HG02588 (cell line): Measurements from ENCODE around the gene MLXIPL.
A peak's percentile ranks its signal among the peaks of the same experiment; 100 is the strongest.
"Not testable (repeated sequence)": the region's sequence is repeated elsewhere in the genome, so short reads cannot be mapped to it uniquely, and the experiment has no call there.

Experiments used
- ATAC-seq: cut with Tn5 transposase; IDR thresholded peaks from one replicate; pipeline ENCODE4 v1.9.1; 2021; ENCODE audit warnings: mild to moderate bottlenecking, moderate library complexity; ENCODE audit not compliant: unreplicated experiment

Gene MLXIPL

DNA sequence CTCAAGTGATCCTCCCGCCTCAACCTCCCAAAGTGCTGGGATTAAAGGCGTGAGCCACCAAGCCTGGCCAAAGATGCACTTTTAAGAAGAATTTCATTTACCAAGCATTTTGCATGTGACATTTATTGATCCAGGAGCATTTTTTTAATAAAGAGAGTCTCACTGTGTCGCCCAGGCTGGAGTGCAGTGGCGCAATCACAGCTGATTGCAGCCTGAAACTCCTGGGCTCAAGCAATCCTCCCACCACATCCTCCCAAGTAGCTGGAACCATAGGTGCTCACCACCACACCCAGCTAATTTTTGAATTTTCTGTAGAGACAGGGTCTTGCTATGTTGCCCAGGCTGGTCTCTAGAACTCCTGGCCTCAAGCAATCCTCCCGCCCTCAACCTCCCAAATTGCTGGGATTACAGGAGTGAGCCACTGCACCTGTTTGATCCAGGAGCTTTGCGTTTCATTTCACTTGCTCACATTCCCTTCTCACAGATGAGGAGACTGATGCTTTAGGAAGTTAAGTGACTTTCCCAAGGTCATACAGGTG is 41.6 kb downstream of the MLXIPL start:
- no peak for ATAC-seq

DNA sequence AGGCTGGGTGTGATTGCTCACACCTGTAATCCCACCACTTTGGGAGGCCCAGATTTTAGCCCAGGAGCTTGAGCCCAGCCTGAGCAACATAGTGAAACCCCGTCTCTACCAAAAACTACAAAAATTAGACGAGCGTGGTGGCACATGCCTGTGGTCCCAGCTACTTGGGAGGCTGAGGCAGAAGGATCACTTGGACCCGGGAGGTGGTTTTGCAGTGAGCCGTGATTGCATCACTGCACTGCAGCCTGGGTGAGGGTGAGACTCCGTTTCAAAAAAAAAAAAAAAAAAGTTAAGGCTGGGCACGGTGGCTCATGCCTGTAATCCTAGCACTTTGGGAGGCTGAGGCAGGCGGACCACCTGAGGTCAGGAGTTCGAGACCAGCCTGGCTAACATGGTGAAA is 43.3 kb downstream of the MLXIPL start:
- not testable (repeated sequence) for ATAC-seq

DNA sequence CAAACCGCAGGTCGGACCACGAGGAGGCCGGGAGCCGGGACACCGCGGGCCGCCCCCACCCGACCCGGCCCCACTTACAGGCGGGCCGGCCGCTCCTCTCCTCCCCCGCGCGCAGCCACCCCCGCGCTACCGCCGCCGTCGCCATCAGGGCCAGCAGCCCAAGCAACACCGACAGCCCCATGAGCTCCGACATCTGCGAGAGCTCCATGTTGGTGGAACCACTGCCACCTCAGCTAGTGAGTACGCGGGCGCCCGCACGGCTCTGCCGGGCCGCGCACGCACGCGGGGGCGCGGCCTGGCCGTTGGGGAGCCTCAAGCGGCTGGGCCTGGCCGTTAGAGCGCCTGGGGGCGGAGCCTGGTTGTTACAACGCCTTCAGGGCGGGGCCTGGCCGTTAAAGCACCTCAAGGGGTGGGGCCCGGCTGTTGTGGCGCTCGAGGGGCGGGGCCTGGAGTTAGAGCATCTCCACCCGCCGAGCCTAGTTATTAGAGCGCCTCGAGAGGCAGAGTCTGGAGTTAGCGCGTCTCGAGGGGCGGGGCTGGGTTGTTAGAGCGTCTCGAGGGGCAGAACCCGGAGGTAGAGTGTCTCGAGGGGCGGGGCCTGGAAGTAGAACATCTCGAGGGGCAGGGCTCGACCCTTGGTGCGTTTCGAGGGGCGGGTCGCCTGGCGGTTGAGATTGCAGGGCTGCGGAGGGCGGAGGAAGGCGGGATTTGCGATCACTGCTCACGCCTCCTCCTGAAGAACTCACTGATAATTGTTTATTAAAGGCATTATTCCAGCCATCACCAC is 45.8 kb downstream of the MLXIPL start, which contains the start of gene TBL2:
Gene TBL2 (minus strand): TSS at position 238 of the 787 bp plus-strand sequence. CDS start 30 bp downstream, at position 208.
- peak; percentile 81 for ATAC-seq

DNA sequence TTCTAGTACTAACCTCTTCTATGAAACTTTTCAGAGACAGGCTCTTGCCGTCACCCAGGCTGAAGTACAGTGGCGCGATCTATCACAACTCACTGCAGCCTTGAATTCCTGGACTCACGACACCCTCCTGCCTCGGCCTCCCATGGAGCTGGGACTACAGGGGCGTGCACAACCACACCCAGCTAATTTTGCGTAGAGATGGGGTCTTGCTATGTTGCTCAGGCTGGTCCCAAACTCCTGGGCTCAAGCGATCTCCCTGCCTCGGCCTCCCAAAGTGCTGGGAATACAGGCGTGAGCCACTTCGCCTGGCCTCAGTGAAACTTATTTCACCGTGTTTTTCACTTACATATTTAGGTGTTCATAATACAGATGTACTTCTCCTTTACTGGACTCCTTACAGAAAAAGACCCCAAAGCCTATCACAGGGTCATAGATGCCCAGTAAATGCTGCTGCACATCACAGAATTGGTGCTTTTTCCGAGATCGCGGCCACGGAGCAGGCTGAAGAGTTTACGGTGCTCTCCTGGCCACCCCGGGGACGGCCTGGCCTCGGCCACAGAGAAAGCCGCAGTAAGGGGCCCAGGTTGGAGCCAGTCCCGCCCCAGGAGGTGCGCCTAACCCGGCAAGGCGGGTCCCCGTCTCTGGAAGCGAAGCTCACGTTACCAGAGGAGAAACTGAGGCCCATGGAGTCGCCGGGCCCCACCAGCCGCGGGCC is 46.5 kb downstream of the MLXIPL start:
- peak; percentile 12 for ATAC-seq

DNA sequence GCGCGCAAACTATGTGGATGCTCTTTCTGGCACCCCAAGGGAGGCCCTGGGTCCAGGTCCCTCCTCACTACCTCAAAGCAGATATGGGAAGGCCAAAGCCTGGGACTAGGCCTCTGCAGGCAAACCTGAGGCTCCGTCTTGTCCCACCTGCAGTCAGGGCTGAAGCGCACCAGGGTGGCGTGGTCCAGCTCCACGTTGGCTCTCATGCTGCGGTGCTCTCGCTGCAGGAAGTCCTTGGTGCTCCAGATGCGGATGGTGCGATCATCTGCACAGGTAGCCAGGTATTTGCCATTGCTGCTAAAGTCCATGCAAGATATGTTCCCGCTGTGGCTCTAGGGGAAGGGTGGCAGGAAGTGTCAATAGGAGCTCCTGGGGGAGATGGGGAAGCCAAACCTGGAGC is 50.5 kb downstream of the MLXIPL start:
- ATAC-seq = no peak

DNA sequence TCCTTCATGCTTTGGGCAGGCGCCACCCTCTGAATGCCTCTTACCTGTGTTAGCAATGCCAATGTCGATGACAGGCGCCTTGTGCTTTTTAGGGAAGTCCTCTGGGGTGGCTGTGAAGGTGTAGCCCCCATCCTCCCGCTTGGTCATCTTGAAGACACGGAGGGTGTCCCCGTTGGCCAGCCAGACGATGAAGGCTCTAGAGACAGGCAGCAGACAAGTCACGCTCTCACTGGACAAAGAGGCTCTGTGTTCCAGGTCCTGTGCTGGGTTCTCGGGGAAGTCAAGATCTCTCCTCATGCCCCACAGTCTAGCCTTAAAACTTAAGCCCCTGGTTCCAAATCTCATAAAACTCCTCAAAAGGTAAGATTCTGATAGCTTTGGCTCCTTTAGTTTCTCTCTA is 51.0 kb downstream of the MLXIPL start:
- no peak for ATAC-seq

DNA sequence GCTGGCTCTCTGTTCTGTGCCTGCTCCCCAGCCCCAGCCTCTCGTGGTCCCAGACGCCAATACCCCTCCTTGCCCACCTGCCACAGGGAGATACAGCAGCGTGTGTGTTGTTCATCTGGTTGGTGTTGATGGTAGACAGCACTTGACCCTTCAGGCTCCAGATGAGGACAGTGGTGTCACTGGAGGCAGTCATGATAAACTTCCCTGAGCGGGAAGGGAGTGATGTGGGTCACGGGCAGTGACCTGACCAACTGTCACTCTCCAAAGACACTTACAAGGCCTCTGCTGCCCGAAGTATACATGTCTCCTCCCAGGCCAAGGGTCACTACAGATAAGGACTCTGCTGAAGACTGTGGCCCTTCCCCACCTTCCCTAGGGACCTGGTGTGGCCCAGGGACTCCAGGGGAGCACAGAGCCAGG is 51.5 kb downstream of the MLXIPL start:
- no peak for ATAC-seq

DNA sequence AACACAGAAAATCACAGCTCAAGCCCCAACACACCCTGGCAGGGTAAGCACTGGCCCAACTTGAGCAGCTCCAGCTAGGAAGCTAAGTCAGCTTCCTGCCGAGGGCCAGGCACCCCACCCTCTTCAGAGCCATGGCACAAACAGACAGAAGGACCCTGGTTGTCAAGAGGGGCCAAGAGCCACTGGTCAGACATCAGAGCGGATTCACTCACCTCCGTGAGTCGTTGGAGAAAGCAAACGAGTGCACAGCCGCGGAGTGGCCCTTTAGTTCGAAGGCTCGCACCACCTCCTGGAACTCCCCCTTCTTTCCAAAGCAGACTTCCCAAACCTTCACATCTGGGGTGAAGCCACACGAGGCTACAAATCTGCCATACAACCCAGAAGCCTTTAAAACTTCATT is 53.3 kb downstream of the MLXIPL start:
- ATAC-seq = no peak

DNA sequence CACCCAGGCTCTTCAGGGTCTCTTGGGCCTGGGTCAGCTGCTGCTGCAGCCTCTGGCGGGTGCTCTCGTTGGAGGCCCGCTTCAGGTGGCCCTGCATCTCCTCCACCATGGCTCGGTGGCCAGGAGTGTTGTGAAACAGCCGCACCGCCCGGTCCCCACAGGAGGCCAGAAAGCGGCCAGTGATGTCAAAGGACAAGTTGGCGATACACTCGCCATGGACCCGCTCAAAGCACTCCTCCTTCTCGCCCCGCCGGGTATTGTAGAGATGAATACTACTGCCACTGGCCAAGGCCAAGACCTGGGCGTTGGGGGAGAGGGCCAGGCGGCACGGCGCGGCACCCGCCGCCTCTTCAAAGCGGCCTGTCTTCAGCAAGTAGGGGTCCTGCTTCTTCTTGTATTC is 53.8 kb downstream of the MLXIPL start:
- ATAC-seq = no peak

DNA sequence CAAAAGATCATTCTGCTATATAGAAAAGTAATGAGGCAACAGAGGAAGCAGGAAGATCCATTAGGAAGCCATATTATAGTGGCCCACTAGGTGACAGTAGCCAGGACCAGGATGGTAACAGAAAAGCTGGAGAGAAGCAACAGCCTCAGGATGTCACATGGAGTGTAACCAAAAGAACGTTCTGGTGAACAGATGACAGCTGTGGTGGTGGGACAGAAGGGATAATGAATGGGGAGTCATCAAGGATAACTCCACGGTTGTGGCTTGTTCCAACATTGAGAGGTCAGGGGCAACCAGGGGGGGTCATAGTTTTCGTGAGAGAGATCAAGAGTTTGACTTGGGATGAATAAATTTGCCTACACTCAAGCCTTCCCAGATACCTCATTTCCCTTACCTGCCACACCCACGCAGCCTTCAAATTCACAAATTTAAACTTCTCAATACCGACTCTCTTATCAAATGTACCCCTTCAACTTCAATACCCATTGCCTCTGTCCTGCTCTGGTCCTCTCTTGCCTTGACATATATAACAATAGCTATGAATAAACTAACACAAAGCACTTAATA is 55.2 kb downstream of the MLXIPL start:
- ATAC-seq = no peak

DNA sequence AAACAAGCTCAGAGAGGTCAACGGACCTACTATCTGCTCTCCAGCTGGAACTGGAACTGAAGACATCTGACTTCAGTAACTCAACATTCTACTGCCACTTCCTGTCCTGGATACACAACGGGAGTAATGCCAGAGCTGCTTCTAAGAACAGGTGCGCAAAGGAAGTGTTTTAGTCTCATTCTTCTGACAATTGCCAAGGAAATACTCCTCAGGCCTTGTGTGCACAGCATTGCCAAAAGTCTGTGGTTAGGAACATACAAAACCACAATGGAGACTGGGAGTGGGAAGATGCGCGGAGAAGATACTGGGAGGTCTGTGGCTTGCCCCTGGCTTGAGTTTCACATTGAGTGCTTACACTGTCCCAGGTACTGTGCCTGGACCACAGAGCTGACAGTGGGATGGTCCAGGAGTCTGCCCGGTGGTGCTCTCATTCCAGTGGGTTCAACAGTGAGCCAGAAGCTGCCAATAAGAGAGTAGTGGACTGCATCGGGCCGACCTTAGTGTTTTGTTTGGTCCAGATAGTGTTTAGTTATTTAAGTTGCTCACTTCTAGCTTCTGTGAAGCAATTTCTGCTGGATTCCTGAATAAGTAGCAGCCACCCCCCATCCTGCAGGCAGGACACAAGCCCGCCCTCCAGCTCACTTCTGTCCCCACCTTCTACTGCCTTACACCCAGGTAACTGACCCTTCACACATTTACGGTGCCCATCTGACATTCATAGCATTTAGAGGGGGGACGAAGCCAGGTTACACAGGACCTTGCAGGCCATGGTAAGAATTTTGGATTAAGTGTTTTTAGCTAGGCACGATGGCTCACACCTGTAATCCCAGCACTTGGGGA is 56.3 kb downstream of the MLXIPL start:
- ATAC-seq = no peak

DNA sequence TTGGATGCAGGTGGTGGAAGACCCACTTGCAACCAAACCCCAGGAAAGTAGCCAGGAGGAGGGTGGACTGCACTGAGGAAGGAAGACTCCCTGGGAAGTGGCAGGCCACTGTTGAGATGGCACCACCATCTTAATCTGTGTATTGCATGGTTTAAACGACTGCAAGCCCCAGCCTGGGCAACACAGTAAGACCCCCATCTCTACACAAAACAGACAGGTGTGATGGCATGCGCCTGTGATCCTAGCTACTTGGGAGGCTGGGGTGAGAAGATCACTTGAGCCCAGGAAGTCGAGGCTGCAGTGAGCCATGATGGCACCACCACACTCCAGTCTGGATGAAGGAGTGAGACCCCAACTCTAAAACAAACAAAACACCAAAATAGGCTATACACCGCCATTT is 57.2 kb downstream of the MLXIPL start:
- ATAC-seq = no peak

DNA sequence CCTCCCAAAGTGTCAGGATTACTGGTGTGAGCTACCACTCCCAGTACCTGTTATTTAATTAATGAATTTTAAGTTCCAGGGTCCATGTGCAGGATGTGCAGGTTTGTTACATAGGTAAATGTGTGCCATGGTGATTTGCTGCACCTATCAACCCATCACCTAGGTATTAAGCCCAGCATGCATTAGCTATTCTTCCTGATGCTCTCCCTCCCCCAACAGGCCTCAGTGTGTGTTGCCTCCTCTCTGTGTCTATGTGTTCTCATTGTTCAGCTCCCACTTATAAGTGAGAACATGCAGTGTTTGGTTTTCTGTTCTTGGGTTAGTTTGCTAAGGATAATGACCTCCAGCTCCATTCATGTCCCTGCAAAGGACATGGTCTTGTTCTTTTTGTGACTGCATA is 57.9 kb downstream of the MLXIPL start:
- not testable (repeated sequence) for ATAC-seq

DNA sequence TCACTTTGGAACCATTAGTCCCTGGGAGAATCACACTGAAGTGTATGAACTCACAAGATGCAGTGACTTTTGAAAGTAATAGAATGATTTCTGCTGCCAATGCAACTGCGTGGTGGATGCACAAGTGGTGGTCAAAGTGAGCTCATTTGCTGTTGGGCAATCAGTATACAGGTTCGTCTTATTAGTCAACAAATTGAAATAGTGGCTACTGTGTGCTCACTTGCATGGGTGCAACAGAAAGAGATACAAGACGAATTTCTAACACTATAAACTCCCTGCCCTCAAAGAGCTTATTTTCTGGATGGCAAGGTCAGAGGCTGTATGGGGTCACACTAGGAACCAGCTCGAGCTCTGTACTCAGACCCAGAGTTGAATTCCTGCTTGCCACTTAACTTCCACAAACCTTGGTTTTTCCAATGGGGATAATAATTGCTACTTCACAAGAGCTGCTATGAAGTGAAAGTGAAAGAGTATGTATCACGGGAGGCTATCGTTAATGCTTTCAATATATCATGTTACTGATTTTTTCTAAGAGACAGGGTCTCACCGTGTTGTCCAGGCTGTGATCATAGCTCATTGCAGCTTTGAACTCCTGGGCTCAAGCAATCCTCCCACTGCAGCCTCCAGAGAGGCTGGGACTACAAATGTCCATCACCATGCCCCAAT is 58.5 kb downstream of the MLXIPL start:
- no peak for ATAC-seq

DNA sequence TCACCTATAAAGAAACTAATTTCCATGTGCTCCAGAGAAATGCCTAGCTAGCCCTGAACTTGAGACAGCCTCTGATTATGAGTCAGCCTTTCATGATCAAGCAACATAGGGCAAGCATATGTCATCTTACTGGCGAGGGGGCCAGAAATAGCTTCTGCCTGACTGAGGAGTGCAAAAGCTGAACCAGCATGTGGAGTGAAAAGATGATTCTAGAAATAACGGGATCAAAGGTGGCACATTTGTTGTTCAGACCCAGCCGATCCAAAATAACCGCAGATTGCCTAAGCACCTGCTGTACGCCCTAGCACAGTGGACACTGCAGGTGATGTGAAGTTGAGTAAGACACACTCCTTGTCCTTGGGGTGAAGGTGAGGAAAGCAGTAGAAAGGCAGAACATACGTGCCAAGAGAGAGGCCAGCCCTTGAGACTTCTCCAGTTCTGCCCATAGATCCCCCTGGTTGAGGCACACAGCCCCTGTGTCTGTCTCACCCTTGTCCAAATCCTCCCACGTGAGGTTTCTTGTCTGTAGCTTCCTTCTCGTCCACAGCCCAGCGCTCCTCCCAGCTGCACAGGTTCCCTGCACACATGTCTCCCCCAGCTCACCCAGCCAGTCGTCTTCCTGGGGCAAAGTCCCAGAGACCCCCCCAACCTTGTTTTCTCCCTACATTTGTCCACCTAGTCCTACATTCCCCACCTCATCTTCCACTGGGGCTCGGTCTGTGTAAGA is 64.0 kb downstream of the MLXIPL start:
- no peak for ATAC-seq

DNA sequence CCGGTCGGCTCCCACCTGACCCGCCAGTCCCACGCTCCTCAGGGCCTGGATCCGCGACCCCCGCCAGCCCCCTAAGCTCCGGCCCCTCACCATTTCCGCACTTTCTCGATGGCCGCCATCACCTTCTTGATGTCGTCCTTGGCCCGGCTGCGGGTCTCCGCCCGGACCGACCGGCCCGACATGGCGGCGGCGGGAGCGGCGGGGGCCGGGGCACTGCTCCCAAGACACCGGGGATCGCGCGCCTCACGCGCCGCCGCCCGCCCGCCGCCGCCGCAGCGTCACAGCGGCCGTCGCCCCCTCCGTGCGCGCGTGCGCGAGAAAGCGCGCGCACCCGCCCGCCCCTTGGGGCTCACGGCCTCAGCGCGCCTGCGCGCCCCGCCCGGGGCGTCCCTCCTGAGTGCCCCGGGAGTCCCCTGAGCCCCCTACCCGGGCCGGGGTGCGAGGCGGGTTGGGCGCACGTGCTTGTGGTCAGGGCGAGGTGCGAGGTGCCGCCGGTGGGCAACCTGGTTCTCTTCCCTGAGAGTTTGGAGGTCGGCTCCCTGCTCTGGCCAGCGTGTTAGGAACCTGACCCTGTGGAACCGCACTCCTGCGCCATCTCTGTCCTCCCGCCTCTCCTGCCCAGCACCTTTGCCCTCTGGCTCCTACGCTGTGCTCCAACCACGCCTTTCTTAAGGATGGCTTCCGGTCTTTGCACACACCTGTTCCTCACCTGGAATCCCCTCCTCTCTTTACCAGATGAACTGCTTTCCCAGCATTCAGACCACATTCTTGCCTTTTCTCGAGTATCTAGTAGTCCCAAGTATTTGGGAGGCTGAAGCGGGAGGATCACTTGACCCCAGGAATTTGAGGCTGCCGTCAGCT is 66.7 kb downstream of the MLXIPL start, which contains the start of gene BCL7B:
Gene BCL7B (minus strand): TSS at position 294 of the 861 bp plus-strand sequence. CDS start 112 bp downstream, at position 182.
- ATAC-seq = peak; percentile 55

DNA sequence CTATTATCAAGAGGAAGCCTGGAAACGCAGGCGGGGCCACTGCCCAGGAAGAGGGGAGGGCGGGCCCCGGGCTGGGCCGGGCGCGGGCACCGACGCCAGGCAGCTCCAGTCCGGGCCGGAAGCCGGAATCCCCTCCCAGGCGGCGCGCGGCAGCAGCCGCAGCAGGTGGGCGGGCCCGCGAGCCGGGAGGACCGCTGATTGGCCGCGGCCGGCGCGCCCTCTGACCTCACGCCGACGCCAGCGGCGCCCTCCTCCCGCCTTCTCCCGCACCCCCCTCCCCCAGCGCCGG is 67.3 kb downstream of the MLXIPL start:
- peak; percentile 87 for ATAC-seq

DNA sequence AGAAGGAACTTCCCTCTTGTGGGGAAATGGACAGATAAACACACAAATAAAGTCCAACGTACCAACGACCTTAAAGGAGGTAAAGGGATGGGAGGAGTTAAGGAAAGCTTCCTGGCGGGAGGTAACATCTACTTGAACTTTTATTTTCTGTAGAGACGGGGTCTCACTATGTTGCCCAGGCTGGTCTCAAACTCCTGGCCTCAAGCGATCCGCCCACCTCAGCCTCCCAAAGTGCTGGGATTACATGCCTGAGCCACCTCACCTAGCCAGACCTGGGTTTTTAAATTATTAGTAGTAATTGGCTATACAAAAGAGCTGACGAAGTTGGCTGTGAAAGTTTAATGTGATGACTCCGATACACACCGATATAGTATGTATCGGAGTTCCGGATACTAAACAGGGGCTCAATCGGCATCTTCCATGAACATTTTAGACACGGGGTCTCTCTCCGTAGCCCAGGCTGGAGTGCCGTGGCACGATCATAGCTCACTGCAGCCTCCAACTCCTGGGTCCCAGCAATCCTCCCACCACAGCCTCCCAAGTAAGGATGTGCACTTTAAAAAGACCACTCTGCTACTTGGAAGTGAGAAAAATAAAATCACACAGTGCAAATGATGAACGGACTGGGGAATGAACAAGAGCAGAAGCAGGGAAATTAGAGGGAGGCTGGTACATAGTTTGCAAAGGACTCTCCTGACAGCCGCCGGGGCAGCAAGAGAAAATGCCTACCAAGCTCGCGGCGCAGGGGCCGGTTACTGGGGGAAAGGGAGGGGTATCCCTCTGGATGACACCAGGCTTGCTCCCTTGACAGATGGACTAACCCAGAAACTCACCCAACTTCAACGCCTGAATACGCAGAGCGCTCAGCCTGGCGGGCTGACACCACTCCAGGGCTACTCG is 67.9 kb downstream of the MLXIPL start:
- ATAC-seq = no peak
